ENCODE data around the gene USP2.

The USP2 gene

DNA sequence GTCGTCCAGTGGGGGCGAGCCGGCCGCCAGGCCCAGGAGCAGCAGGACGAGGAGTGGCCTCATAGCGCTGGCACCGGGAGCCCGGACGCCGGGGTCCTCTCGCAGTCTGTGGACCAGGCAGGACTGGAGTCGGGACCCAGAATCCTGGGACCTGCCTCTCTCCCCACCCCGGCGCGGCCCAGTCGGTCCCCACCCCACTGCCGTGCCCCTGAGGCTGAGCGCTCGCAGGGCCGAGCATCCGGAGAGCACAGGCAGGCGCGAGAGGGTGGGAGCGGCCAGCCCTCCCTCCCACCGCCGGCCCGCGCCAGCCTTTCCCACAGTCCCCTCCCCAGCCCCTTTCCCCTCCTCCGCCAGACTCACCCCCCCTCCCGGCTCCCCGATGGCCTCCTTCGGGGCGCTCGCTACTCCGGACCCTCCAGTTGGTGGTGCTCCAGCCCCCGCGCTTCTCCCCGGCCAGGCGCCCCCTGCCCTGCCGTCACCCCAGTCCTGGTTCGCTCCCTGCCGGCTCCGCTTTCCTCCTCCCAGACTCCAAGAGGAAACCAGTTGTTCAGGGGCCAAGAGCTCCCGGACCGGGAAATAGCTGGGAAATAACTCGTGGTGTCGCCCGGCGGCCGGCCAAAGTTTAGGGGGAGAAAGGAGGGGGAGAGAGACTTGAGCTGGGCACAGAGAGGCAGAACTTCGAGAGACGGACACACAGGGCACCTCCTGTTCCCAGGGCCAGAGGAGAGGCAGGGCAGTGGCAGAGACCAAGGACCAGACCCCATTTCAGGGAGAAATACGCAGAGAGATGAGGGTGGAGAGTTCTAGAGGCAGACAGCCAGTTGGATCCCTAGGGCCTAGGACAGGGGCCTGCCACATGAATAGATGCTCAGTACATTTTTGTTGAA, 40.9 kb downstream of the USP2 start, which contains the start of gene C1QTNF5:
C1QTNF5 (minus strand) TSS at position 549 of the 887 bp plus-strand sequence; CDS start at position 63, 486 bp downstream.
- DNase-seq = no peak

DNA sequence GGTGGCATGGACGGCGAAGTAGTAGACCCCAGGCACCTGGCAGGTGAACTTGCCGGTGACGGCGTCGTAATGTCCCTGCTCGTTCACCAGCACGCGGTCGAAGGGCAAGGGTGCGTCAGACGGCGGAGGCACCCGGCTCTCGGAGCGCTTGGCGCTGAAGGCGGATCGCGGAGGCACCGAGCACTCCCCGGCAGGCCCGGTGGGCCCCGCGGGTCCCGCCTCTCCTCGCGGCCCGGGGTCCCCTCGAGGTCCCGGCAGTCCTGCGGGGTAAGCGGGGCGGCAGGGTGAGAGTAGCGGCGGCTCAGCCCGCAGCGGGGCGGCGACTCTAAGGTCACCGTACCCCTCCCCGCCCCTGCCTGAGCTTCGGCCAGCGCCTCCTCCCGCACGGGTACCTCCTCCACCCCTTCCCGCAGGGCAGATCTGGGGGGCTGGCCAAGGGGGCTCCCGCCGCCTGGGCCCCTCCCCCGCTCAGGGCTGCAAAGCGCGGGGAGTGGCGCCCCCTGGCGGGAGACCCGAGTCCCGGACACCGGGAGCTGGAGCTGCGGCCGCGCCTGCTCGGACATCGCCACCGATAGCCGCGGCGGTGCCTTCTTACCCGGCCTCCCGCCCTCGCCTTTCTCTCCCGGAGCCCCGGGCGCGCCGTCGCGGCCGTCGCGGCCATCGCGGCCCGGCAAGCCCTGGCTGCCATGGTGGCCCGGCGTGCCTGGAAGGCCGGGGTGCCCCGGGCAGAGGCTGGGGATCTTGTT, 41.7 kb downstream of the USP2 start:
- DNase-seq = no peak

DNA sequence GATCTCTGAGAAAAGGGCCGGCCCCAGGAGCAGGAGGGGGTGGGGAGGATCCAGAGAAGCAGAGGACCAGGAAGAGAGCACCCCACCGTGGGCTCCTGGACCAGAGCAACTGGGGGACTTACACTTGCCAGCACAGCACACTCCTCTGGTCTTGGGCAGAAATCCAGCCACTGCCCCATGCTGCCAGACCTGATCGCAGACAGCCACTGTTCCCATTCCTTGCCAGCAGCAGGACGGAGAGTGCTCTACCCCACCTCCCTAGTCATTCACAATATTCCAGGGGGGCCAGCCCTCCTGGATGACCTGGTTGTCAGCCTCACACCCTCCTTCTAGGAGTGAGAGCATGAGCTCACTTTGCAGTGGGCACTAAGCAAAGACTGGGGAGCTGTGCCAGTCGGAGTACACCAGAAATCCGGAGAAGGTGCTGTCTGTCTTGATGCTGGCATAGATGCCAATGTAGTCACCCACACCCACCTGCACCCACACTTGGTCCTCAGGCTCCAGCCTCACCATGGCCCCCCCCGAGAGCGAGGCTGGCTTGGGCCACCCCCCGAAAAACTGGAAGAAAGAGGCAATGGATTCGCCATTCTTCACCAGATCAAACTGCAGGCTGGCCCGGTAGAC, 42.4 kb downstream of the USP2 start:
- no peak for DNase-seq

DNA sequence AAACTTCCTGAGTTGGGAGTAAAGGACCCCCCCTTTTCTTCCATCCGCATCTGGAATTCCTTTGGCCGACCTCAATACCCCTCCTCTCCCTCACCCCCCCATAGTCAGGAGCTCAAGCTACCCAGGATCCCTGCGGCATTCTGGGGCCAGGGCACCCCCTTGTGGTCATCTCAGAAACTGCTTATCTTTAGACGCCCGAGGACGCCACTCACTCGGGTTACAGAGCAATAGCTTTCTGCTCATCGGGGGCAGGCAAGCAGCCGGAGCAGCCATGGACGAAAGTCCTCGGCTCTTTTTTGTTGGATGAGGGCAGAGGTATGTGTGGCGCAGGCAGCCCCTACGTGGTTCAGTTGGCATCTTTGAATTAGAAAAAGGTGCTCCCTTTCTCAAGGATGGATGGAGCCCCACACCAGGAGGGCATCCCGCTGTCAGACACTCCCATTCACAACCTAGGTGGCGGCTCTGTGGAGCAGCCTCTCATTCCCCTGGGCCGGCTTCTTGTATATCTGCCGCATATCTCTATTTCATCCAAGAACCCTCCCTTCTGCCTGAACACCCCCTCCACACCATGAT, 43.1 kb downstream of the USP2 start:
- peak; percentile 18 for DNase-seq

DNA sequence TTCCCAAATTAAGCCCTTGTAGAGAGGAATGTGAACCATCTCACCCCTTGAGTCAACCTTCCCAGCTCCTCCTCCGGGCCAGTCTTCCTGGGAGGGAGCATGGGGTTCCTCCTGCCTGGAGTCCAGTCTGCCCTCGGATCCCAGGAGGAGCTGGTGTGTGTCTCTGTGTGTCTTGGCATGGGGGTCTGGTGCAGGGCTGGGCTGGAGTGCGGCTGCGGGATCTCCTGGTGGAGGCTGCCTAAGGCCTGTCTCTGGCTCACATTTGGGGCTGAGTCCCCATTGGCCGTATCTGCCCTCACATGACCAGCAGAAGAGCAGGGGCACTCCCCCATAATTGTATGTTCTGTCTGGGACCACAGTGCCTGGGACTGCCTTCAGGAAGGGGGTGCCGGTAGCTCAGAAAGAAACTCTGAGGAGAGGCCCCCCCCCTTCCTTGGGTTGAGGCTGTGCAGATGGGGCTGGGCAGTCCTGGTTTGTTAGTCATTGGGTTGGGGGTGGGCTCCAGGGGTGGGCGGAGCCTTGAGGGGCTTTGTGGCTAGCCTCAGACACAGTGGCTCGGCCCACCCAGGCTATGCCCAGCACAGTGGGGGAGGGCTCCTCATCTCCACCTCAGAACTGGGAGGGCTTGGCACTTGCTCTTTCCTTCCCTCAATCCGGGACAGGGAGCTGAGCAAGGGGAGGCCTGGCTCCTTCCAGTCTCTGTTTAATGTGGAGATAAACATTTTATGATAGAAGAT, 43.7 kb downstream of the USP2 start:
- DNase-seq = no peak

DNA sequence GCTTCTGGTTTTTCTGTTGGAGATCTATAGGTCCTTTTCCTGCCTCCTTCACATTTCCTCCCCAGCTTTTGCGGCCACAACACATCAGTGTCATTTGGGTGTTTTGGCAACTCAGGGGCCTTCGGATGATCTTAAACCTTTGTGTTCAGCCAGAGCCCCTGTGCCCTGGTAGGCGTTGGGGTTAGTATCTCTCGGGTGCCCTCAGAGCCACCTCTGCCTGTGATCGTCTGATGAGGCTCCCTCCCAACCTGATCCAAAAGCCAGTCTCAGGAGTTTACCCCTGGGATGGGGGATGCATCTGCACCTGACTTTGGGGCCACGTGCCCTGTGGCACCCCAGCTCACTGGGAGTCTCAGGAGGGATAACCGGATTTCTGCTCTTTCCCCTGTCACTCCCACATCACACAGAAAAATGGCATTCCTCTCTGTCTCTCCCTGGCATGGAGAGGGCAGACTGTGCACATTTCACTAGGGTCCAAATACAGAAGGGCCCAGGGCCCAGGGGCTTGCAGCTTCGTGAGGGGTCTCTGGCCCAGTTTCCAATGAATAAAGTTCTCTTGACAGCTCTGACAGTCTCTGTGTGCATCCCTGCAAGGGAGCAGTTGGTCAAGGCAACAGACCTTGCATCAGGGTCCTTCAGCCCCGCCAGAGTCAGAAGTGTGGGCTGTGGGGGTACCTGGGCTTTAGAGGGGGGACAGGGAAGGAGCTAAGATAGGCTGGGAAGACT, 44.6 kb downstream of the USP2 start:
- DNase-seq = no peak

DNA sequence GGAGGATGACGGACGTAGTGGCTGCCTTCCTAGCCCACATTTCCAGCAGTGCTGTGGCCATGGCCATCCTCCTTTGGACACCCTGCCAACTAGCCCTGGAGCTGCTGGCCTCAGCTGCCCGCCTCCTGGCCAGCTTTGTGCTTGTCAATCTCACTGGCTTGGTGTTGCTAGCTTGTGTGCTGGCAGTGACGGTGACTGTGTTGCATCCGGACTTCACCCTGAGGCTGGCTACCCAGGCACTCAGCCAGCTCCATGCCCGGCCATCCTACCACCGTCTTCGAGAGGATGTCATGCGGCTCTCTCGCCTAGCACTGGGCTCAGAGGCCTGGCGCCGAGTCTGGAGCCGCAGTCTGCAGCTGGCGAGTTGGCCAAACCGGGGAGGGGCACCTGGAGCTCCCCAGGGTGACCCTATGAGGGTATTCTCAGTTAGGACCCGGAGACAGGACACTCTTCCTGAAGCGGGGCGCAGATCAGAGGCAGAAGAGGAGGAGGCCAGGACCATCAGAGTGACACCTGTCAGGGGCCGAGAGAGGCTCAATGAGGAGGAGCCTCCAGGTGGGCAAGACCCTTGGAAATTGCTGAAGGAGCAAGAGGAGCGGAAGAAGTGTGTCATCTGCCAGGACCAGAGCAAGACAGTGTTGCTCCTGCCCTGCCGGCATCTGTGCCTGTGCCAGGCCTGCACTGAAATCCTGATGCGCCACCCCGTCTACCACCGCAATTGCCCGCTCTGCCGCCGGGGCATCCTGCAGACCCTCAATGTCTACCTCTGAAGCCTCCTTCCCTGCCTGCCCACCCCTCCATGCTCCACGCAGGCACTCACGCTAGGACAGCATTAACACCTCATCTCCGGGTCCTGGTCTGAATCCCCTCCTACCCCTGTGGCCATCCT, 45.6 kb downstream of the USP2 start:
- no peak for DNase-seq

DNA sequence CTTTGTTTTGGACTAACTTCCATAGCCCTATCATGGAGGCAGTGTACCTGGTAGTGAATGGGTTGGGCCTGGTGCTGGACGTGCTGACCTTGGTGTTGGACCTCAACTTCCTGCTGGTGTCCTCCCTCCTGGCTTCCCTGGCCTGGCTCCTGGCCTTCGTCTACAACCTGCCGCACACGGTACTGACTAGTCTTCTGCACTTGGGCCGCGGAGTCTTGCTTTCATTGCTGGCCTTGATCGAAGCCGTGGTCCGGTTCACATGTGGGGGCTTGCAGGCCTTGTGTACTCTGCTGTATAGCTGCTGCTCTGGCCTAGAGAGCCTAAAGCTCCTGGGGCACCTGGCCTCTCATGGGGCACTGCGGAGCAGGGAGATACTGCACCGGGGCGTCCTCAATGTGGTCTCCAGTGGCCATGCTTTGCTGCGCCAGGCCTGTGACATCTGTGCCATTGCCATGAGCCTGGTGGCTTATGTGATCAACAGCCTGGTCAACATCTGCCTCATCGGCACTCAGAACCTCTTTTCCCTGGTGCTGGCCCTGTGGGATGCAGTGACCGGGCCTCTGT, 46.3 kb downstream of the USP2 start:
- DNase-seq = no peak

DNA sequence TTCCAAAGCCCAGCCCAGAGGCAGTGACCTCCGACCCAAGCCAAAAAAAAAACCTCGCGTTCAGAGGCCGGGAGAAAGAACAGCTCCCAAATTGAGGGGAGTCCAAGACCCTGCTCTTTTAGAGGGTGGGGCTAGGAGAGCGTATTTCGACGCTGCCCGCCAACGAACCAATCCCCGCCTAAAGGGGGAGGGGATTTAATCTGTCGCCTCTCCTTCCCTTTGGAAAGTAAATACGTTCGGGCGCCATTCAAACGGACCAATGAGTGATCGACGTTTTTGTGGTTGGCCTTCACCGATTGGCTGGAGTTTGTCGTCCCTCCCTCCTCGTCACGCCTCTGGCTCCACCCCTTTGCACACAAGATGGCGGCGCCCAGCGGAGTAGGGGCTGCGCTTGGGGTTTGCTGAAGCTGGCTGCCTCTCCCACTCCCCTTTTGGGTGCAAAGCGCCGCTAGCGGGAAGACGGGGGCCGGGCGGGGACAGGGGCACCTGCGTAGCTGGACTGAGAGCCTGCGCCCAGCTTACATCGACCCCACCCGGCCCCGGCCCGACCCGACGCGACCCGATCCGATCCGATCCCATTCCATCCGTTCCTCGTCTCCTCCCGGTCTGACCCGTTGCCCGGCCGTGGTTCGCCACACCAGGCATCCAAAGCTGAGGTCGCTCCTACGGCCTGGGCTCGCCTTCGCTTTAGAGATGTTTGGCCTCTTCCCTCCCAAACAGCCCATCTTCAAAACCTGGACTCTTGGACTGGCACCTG, 47.1 kb downstream of the USP2 start, which contains the start of gene RNF26:
RNF26 (plus strand) TSS at position 354 of the 757 bp plus-strand sequence. CDS start 596 bp downstream, outside the sequence.
- DNase-seq = peak; percentile 95

DNA sequence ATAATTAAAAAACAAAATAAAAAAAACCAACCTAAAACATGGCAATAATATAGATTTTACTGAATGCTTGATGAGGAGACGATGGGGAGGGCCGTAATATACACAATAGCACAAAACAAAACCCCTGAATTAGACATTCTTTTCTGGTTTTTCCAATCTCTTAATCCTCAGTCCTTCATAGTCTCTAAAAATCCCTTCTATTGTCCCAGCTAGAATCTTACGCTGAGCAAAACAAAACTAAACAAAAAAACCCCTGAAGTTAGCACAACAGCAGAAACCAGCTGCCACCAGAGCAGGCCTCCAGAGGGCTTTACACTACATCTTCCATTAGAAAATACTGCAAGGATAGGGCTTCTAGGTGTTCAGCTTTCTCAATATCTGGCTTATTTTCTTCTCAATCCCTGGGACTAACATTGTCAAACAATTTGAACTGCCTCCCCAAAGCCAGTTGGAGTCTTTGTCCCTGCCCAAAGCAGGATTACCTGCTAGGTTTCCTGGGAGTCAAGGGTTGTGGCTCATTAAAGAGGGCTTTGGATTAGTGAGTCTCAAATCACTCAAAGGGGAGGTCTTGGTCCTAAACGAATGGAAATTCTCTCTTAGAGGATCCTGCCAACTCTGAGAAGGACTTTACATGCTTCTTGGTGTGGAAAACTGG, 49.3 kb downstream of the USP2 start:
- no peak for DNase-seq

DNA sequence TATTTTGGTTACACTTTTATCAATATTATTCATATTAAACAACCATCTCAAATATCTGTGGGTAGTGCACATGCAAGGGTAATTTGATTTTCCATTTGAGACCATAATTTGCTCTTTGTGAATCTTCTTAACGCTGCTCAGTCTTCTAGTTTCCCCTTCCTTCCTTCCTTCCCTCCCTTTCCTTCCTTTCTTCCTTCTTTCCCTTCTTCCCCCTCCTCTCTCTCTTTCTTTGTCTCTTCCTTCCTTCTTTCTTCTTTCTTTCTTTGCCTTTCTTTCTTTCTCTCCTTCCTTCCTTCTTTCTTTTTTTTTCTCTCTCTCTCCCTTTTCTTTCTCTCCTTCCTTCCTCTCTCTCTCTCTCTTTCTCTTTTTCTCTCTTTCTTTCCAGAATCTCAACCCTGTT, 51.3 kb downstream of the USP2 start:
- DNase-seq = no peak

DNA sequence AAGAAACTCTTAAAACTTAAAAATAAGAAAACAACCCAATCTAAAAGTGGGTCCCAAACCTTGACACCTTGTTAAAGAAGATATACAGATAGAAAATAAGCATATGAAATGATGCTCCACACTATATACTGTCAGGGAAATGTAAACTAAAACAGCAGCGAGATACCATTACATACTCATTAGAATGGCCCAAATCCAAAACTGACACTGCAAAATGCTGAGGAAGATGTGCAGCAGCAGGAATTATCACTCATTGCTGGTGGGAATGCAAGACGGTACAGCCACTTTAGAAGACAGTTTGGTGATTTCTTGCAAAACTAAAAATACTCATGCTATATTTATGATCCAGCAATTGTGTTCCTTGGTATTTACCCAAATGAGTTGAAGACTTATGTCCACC, 52.2 kb downstream of the USP2 start:
- DNase-seq = no peak

DNA sequence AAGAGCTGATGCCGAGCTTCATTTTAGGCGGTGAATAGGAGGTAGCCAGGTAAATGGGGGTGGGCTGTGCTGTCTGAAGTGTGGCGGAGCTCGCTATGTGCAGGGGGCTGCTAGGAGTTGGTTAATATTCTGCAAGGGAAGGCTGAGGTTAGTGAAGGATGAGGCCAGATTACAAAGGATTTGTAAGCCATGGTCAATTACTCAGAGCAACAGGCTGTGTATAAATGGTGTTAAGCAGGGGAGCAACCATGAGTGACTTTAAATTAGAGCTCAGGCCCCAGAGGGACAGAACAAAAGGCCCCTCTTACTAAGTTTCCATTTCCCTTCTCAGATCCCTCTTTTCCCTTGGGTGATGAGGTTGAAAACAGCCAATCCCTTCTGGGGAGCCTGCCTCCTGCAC, 57.3 kb downstream of the USP2 start:
- DNase-seq = no peak

DNA sequence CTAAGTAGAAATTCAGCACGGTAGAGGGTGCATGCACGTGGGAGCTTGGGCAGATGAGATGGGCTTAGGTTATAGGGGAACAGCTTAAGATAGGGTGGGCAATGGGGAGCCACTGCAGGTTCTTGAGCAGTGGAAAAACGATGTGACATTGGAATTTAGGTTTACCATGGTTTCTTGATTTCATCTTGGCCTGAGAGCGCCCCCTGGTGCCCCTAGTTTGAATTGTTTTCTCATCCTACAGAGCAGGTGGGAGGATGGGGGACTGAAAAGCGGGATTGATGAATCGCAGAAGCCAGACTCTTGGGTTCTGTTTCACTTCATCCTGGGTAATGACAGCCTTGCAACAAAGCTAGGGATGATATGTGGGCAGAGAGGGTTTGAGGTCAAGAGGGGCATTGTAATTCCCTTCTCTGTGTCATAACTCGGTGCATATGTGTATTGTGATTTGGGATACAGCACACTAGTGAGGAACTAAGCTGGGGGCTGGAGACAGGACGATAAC, 57.9 kb downstream of the USP2 start:
- peak; percentile 45 for DNase-seq

DNA sequence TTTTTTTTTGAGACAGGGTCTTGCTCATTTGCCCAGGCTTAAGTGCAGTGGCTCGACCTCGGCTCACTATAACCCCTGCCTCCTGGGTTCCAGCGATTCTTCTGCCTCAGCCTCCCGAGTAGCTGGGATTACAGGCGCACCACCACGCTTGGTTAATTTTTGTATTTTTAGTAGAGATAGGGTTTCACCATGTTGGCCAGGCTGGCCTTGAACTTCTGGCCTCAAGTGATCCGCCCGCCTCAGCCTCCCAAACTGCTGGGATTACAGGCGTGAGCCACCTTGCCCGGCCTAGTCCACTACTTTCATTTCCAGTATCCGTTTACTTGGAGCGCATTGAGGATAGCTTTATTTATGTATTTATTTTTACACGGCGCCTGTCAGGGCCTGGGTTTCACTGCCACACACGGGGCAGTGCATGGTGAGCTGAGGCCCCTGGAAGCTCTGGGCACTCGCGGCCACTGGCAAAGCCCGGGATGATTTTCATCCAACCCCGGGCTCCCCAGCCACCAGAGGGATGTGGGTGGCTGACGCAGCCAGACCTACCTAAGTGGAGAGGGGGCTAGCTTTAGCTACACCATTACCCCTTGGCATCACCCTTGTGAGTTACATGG, 58.5 kb downstream of the USP2 start:
- no peak for DNase-seq

DNA sequence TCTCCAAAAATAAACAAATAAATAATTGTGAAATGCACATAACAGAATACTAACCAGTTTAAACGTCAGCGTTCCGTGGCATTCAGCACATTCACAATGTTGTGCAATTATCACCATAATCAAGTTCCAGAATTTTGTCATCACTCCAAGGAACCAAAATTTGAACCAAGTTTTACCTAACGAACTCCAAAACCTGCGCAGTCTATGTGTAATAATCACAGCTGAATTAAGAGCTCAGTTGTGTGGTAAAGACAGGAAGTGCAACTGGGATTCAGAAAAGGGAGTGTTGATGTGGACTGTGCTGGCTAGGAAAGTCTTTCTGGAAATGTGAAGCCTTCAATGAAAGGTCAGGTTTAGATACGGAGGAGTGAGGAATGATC, 59.1 kb downstream of the USP2 start:
- DNase-seq = no peak

DNA sequence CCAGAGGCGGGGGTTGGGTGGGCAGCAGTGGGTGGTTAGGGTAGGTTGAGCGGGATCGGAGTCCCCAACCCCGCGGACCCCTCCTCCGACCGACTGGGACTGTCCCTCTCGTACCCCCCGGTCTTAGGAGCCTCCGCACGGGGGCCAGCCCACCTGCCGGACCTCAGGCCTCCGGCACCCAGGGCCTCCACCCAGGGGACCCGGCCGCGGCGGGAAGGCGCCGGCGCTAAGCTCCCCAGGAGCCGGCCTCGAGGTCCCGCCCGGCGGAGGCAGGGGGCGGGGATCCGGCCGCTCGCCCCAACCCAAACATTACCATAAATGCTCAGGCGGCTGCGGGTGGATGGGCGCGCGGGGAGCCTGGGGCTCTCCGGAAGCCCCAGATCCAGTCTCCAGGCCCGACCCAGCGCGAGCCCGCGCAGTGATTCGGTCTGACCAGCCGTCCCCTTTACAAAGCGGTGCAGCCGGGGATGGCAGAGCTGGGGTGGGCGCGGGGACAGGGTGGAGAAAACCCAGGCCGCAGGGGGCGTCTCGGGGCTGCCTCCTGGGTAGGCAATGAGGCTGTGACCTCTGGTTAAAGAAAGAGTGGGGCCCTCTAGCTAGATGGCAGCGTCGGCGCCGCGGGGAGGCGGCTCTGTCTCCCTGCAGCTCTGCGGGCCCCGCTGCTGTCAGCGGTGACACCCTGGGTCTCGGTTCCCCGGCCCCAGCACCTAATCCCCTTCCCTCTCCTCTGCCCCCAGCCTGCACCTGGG, 60.5 kb downstream of the USP2 start:
- DNase-seq = no peak

Measured in NCI-H2171 treated with DMSO at 0.1 percent for 48 hours (cell line).